SK-N-SH (cell line): Measurements from ENCODE around the gene IMPG2. TPM values are rescaled to one million over a fixed set of nuclear protein-coding genes. Genes with fewer than 3 reads are reported as not detected.

Source experiments
- CTCF ChIA-PET: fragments of 300-600, 350-600 bp; formaldehyde crosslinking; extraction: SDS; loops from one replicate; lab custom pipeline; 2021; lab: Yijun Ruan, JAX
- POLR2A ChIA-PET: fragments of 350-600 bp; sonication (Branson Sonifier 250); formaldehyde crosslinking; extraction: SDS; loops from one replicate; lab custom pipeline; 2020; ENCODE audit warnings: antibody characterized with exemption, inconsistent platforms; lab: Yijun Ruan, JAX
- DNase-seq: peaks from one replicate; pipeline ENCODE4 v3.0.0; 2012
- H2AFZ ChIP-seq: fragments of 200-600 bp; sonication (generic); 2 replicates; pipeline ENCODE4 v1.8.1; 2016; ENCODE audit warnings: antibody characterized with exemption, mild to moderate bottlenecking, low read depth
- H3F3A ChIP-seq: fragments of 200-600 bp; sonication (generic); replicated peaks from 2 replicates; pipeline ENCODE3; 2016; ENCODE audit warnings: antibody characterized with exemption, mild to moderate bottlenecking; ENCODE audit not compliant: insufficient read depth
- H3K27ac ChIP-seq, 2 experiments: fragments of 200-500 bp in 1 of 2; fragments of 200-600 bp in 1 of 2; sonication (Bioruptor generic) in 1 of 2; sonication (generic), shearing (Covaris generic) in 1 of 2; 2 replicates each; pipeline versions ENCODE4 v1.5.1 to v1.6.1; 2014 to 2016; ENCODE audit warnings: low read depth in 2 of 2, inconsistent platforms in 1 of 2, low read length in 1 of 2, mild to moderate bottlenecking in 1 of 2, mixed read lengths in 1 of 2
- H3K27me3 ChIP-seq: fragments of 200-600 bp; sonication (generic), shearing (Covaris generic); 2 replicates; pipeline ENCODE4 v1.6.1; 2016; ENCODE audit warnings: mixed run types; ENCODE audit not compliant: insufficient read depth
- H3K36me3 ChIP-seq, 2 experiments: fragments of 200-500 bp in 1 of 2; fragments of 200-600 bp in 1 of 2; sonication (Bioruptor generic) in 1 of 2; sonication (generic) in 1 of 2; replicated peaks in 1 of 2; 2 replicates each; pipeline versions ENCODE3 to v1.5.1; 2014 to 2016; ENCODE audit warnings: low read length in 1 of 2, mild to moderate bottlenecking in 1 of 2; ENCODE audit not compliant: insufficient read depth in 2 of 2, control insufficient read depth in 1 of 2
- H3K4me1 ChIP-seq, 2 experiments: fragments of 200-500 bp in 1 of 2; fragments of 200-600 bp in 1 of 2; sonication (Bioruptor generic) in 1 of 2; sonication (generic), shearing (Covaris generic) in 1 of 2; 2 replicates each; pipeline versions ENCODE4 v1.5.1 to v1.6.1; 2014 to 2016; ENCODE audit warnings: low read depth in 1 of 2, low read length in 1 of 2, mixed run types in 1 of 2; ENCODE audit not compliant: insufficient read depth in 2 of 2, control insufficient read depth in 1 of 2
- H3K4me2 ChIP-seq: fragments of 200-600 bp; sonication (generic), shearing (Covaris generic); 2 replicates; pipeline ENCODE4 v1.6.1; 2017; ENCODE audit warnings: mixed run types
- H3K4me3 ChIP-seq, 2 experiments: fragments of 200-500 bp in 1 of 2; fragments of 200-600 bp in 1 of 2; sonication (Bioruptor generic) in 1 of 2; sonication (generic), shearing (Covaris generic) in 1 of 2; 2 replicates each; pipeline versions ENCODE4 v1.5.1 to v1.8.1; 2014 to 2016; ENCODE audit warnings: low read depth in 2 of 2, inconsistent platforms in 1 of 2, low read length in 1 of 2, mild to moderate bottlenecking in 1 of 2, mixed read lengths in 1 of 2, moderate library complexity in 1 of 2
- H3K79me2 ChIP-seq: fragments of 200-600 bp; sonication (generic); 2 replicates; pipeline ENCODE4 v1.8.1; 2017; ENCODE audit warnings: mild to moderate bottlenecking; ENCODE audit not compliant: insufficient read depth
- H3K9ac ChIP-seq: fragments of 200-600 bp; sonication (generic); 2 replicates; pipeline ENCODE4 v1.6.1; 2017; ENCODE audit warnings: mixed run types
- H3K9me2 ChIP-seq: fragments of 200-600 bp; sonication (generic); 2 replicates; pipeline ENCODE4 v1.6.1; 2017; ENCODE audit warnings: mixed run types
- H3K9me3 ChIP-seq: fragments of 200-600 bp; sonication (generic); 2 replicates; pipeline ENCODE4 v1.6.1; 2017; ENCODE audit warnings: mixed run types, mild to moderate bottlenecking, moderate library complexity
- H4K20me1 ChIP-seq: fragments of 200-600 bp; sonication (generic); 2 replicates; pipeline ENCODE4 v1.6.1; 2017; ENCODE audit warnings: mild to moderate bottlenecking, mixed run types; ENCODE audit not compliant: insufficient read depth
- CHD2 ChIP-seq: fragments of 150-350 bp; IDR thresholded peaks from 2 replicates; pipeline ENCODE4 v1.6.1; 2018; ENCODE audit warnings: low read length; ENCODE audit not compliant: partially characterized antibody
- EZH2phosphoT487 ChIP-seq: fragments of 200-600 bp; sonication (generic); IDR thresholded peaks from 2 replicates; pipeline ENCODE4 v1.6.1; 2017; ENCODE audit warnings: low read depth, mixed run types, mild to moderate bottlenecking, antibody characterized with exemption, moderate library complexity, borderline replicate concordance
- FOSL2 ChIP-seq: IDR thresholded peaks from 2 replicates; pipeline ENCODE4 v1.4.0; 2012; ENCODE audit warnings: low read depth, mild to moderate bottlenecking, moderate library complexity, borderline replicate concordance
- FOXJ3 ChIP-seq: sonication (generic); formaldehyde crosslinking; IDR thresholded peaks from 2 replicates; pipeline ENCODE4 v1.5.1; 2020; ENCODE audit warnings: mild to moderate bottlenecking, missing genetic modification reagents
- GABPA ChIP-seq: IDR thresholded peaks from 2 replicates; pipeline ENCODE4 v1.4.0; 2012; ENCODE audit warnings: low read depth, mild to moderate bottlenecking
- GATA2 ChIP-seq: sonication (generic); formaldehyde crosslinking; IDR thresholded peaks from 2 replicates; pipeline ENCODE4 v1.5.0; 2020; ENCODE audit warnings: mild to moderate bottlenecking, missing genetic modification reagents
- IRF3 ChIP-seq: fragments of 150-350 bp; IDR thresholded peaks from 2 replicates; pipeline ENCODE4 v1.6.1; 2016; ENCODE audit warnings: mild to moderate bottlenecking, low read depth, low read length
- MEF2A ChIP-seq: IDR thresholded peaks from 2 replicates; pipeline ENCODE4 v1.4.0; 2012; ENCODE audit warnings: low read depth, borderline replicate concordance
- NRF1 ChIP-seq: IDR thresholded peaks from 2 replicates; pipeline ENCODE4 v1.6.1; 2012; ENCODE audit warnings: low read depth, mild to moderate bottlenecking, low read length
- PBX3 ChIP-seq: IDR thresholded peaks from 2 replicates; pipeline ENCODE4; 2012
- RAD21 ChIP-seq: IDR thresholded peaks from 2 replicates; pipeline ENCODE4 v1.6.1; 2012; ENCODE audit warnings: mild to moderate bottlenecking, low read length
- RFX5 ChIP-seq: IDR thresholded peaks from 2 replicates; pipeline ENCODE4 v1.6.1; 2012; ENCODE audit warnings: mild to moderate bottlenecking, improper control_type of control experiment, low read length
- RXRA ChIP-seq: IDR thresholded peaks from 2 replicates; pipeline ENCODE4 v1.4.0; 2012; ENCODE audit warnings: low read depth, mild to moderate bottlenecking, borderline replicate concordance
- SIN3A ChIP-seq: IDR thresholded peaks from 2 replicates; pipeline ENCODE4 v1.6.1; 2012; ENCODE audit warnings: low read depth, mild to moderate bottlenecking, low read length, moderate library complexity, borderline replicate concordance
- TAF1 ChIP-seq: IDR thresholded peaks from 2 replicates; pipeline ENCODE4 v1.6.1; 2012; ENCODE audit warnings: low read depth, mild to moderate bottlenecking, low read length, moderate library complexity, borderline replicate concordance
- TCF12 ChIP-seq: IDR thresholded peaks from 2 replicates; pipeline ENCODE4 v1.4.0; 2012
- USF2 ChIP-seq: fragments of 150-350 bp; IDR thresholded peaks from 2 replicates; pipeline ENCODE4 v1.6.1; 2017; ENCODE audit warnings: antibody characterized with exemption, low read length, low read depth, borderline replicate concordance
- YY1 ChIP-seq: IDR thresholded peaks from 2 replicates; pipeline ENCODE4 v1.4.0; 2012; ENCODE audit warnings: low read depth, mild to moderate bottlenecking
- ZBTB33 ChIP-seq: IDR thresholded peaks from 2 replicates; pipeline ENCODE4 v1.4.0; 2012; ENCODE audit warnings: low read depth, borderline replicate concordance
- WGBS: methylation state at CpG from one replicate; pipeline ENCODE4 v1.1.6; 2017; ENCODE audit warnings: low lambda C conversion rate; 5-methylcytosine and 5-hydroxymethylcytosine counted together
- polyA plus RNA-seq, 3 experiments: library from polyadenylated mRNA; depleted of rRNA; stranded (reverse); fragments of >200 nt; gene quantifications; 2 replicates each; pipeline ENCODE4 v1.2.3, GENCODE V29; 2012

The IMPG2 gene
- polyA plus RNA-seq, 1 of the 3 experiments (the other 2 are of a cell fraction), result 0.03 TPM

GRCh38 chr3:101279765-101280385 is 40.5 kb downstream of the IMPG2 start:
- no peak overlapping the region for H3K4me2 ChIP-seq
- POLR2A ChIA-PET, result no interaction called here
- no peaks in the 10 kb centered on the region for H3K9me3 ChIP-seq
- no peak overlapping the region for H3K9ac ChIP-seq
- H3K79me2 ChIP-seq, result no peaks in the 10 kb centered on the region
- H3K27ac ChIP-seq, result no peak overlapping the region
- H3F3A ChIP-seq, result no peaks in the 10 kb centered on the region
- H3K4me3 ChIP-seq, result no peak overlapping the region
- CTCF ChIA-PET, result no interaction called here
- no peaks in the 10 kb centered on the region for H3K27me3 ChIP-seq
- WGBS, result 63% methylated on average over 1 of the region's 1 CpG
- no peaks in the 10 kb centered on the region for H3K36me3 ChIP-seq
- no peaks in the 10 kb centered on the region; a peak in 1 of 4 replicates for H3K4me1 ChIP-seq
- H4K20me1 ChIP-seq, result no peaks in the 10 kb centered on the region
- no peak for DNase-seq
- no peak for TF ChIP-seq TCF12
- no peak for TF ChIP-seq RXRA
- TF ChIP-seq RFX5, result no peak
- TF ChIP-seq RAD21, result no peak
- TF ChIP-seq USF2, result no peak
- TF ChIP-seq GATA2, result no peak
- TF ChIP-seq GABPA, result no peak
- TF ChIP-seq MEF2A, result no peak
- no peak for TF ChIP-seq FOSL2
- H3K9me2 ChIP-seq, result no peaks in the 10 kb centered on the region
- no peak overlapping the region for H2AFZ ChIP-seq

- no peak for TF ChIP-seq TAF1
- no peak for TF ChIP-seq IRF3
- TF ChIP-seq EZH2phosphoT487, result no peak
- no peak for TF ChIP-seq PBX3
- TF ChIP-seq YY1, result no peak
- TF ChIP-seq FOSL2, result no peak
- no peak for TF ChIP-seq FOXJ3 (CRISPR knock-in tag)
- no peak for TF ChIP-seq NRF1
- no peak for TF ChIP-seq SIN3A
- no peak for TF ChIP-seq CHD2
- no peak for TF ChIP-seq RAD21
- no peak for TF ChIP-seq ZBTB33
- H3F3A ChIP-seq, result no peaks in the 10 kb centered on the region
- no peaks in the 10 kb centered on the region for H3K36me3 ChIP-seq
- H3K4me1 ChIP-seq, result no peaks in the 10 kb centered on the region; a peak in 1 of 4 replicates
- no peak overlapping the region for H3K9ac ChIP-seq
- CTCF ChIA-PET, result no interaction called here
- POLR2A ChIA-PET, result no interaction called here
- no peak overlapping the region for H2AFZ ChIP-seq
- no peak overlapping the region for H3K4me3 ChIP-seq
- H3K9me2 ChIP-seq, result no peaks in the 10 kb centered on the region
- H4K20me1 ChIP-seq, result no peaks in the 10 kb centered on the region
- no peaks in the 10 kb centered on the region for H3K27me3 ChIP-seq
- no peak for DNase-seq
- no peaks in the 10 kb centered on the region for H3K79me2 ChIP-seq
- H3K27ac ChIP-seq, result no peak overlapping the region
- no peaks in the 10 kb centered on the region for H3K9me3 ChIP-seq
- no peak overlapping the region for H3K4me2 ChIP-seq
Measured at GRCh38 chr3:101279162-101279561, 41.2 kb downstream of the IMPG2 start.
